BE2C (cell line): Measurements from ENCODE around the gene PTCH2.

Experiments used
- DNase-seq: peaks from one replicate; pipeline ENCODE4 v3.0.0-alpha.2; 2020
- H3K27me3 ChIP-seq: fragments of 250-450 bp; sonication (Bioruptor Pico); 2 replicates; pipeline ENCODE4 v1.5.1; 2020; ENCODE audit warnings: mild to moderate bottlenecking
- H3K36me3 ChIP-seq: fragments of 250-450 bp; sonication (Bioruptor Pico); 2 replicates; pipeline ENCODE4 v1.5.1; 2020; ENCODE audit warnings: mild to moderate bottlenecking
- H3K4me1 ChIP-seq: fragments of 250-450 bp; sonication (Bioruptor Pico); 2 replicates; pipeline ENCODE4 v1.5.1; 2020
- H3K4me3 ChIP-seq: 2 replicates; pipeline ENCODE4 v1.5.1; 2011; ENCODE audit warnings: low read depth, low read length
- H3K9me3 ChIP-seq: fragments of 250-450 bp; sonication (Bioruptor Pico); 2 replicates; pipeline ENCODE4 v1.5.1; 2020
- TF ChIP-seq, protein P1 (sequence below): IDR thresholded peaks from 2 replicates; pipeline ENCODE4 v1.5.1; 2012; ENCODE audit warnings: mild to moderate bottlenecking, low read depth, low read length

The PTCH2 gene

DNA sequence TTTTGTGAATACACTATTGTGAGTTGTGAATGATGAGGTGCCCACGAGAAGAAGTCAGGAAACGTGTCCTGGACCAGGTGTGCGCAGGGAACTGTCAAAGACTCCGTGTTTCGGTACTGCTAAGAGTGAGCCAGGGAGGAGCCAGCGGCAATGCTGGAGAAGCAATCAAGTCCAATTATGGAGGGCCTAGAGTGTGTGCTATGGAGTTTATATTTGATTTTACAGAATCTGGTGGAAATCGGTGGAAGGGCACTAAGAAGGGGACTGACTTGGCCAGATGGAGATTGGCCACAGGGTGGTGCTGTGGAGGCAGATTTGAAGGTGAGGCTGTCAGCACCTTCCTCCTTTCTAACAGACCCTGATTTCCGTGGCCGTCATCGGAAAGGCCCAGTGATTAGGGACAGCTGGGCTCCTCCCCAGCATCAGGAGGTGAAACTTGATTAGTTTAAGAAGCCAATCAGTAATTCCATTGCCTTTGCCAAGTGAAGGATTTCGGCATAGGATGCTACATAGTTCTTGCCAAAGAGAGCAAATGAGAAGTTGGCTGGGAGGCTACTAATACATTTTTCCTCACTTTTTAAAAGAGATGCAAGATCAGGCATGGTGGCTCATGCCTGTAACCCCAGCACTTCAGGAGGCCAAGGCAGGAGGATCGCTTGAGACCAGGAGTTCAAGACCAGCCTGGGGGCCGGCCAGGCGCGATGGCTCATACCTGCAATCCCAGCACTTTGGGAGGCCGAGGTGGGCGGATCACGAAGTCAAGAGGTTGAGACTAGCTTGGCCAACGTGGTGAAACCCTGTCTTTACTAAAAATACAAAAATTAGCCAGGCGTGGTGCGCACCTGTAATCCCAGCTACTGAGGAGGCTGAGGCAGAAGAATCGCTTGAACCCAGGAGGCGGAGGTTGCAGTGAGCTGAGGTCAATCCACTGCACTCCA, 7.0 kb downstream of the PTCH2 start:
- H3K27me3 ChIP-seq: no peaks in the 10 kb centered on the region
- no peak overlapping the region for H3K4me3 ChIP-seq
- no peaks in the 10 kb centered on the region for H3K36me3 ChIP-seq
- H3K4me1 ChIP-seq: no peaks in the 10 kb centered on the region
- TF ChIP-seq, protein P1, sequence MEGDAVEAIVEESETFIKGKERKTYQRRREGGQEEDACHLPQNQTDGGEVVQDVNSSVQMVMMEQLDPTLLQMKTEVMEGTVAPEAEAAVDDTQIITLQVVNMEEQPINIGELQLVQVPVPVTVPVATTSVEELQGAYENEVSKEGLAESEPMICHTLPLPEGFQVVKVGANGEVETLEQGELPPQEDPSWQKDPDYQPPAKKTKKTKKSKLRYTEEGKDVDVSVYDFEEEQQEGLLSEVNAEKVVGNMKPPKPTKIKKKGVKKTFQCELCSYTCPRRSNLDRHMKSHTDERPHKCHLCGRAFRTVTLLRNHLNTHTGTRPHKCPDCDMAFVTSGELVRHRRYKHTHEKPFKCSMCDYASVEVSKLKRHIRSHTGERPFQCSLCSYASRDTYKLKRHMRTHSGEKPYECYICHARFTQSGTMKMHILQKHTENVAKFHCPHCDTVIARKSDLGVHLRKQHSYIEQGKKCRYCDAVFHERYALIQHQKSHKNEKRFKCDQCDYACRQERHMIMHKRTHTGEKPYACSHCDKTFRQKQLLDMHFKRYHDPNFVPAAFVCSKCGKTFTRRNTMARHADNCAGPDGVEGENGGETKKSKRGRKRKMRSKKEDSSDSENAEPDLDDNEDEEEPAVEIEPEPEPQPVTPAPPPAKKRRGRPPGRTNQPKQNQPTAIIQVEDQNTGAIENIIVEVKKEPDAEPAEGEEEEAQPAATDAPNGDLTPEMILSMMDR: peak; percentile 78
- DNase-seq: peak; percentile 83
- no peaks in the 10 kb centered on the region for H3K9me3 ChIP-seq

DNA sequence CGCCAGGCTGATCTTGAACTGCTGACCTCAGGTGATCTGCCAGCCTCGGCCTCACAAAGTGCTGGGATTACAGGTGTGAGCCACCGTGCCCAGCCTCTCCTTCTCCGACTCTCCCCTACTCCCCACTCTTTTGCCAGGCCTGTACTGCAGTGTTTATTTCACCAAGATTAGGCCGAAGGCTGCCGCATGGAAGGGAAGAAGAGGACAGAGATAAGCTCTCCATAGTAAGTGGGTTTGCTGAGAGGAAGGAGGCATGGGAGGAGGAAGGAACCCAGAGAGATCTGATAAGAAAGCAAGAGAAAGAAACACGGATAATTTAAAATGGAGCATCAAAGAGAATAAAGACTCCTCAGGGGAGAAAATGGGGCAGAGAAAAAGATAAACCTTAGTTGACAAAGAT, 8.7 kb downstream of the PTCH2 start:
- H3K4me1 ChIP-seq: no peaks in the 10 kb centered on the region
- H3K9me3 ChIP-seq: no peaks in the 10 kb centered on the region
- no peaks in the 10 kb centered on the region for H3K36me3 ChIP-seq
- H3K27me3 ChIP-seq: no peaks in the 10 kb centered on the region
- H3K4me3 ChIP-seq: no peak overlapping the region
- TF ChIP-seq, protein P1: no peak
- no peak for DNase-seq

DNA sequence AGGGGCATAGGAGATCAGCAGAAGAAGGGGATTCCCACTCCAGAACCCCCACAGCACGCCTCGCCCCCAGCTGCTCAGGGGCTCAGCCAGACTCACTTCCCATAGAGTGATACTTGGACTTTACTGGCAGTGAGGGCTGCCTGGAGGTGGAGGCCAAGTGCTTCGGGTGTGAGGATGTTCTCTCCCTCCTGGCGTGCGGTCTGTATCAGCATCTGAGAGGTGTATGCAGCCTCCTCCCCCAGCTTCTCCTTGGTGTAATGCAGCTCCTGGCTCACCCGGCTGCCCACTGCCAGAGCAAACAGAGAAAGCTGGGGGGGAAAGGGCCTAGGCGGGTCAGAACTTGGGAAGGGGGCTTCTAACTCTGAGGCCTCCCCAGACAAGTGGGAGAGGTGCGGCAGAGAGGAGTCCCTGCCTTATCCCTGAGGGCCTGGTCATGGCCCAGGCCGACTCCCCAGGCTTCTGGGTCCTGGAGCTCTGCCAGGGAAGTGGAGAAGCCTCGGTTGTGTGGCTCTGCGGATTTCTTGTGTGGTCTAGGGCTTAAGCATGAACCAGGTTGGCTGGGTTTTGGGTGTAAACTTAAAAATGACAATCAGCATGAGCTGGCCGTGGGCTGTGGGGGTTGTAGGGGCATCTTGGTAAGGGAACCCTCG, 10.9 kb downstream of the PTCH2 start:
- no peaks in the 10 kb centered on the region for H3K27me3 ChIP-seq
- DNase-seq: peak; percentile 39
- TF ChIP-seq, protein P1: no peak

DNA sequence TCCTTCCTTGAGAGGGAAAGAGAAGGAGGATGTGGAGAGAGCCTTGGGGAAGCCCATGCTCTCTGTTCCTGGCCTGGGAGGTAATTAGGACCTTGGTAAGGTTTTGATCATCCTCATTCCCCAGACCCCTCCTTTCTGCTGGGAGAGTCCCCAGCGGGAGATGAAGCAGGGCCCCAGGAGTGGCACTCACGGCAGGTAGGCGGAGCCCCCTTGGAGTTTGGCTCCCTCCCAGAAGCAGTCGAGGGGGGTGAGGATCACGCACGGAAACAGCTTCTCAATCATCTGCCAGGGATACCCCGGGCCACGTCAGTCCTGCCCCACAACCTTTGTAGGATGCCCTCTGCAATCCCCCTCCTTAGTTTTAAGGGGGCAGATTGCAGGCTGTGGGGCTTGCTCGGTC, 11.5 kb downstream of the PTCH2 start:
- Histone ChIP-seq H3K4me3 (no peak overlapping the region), H3K27me3 (no peaks in the 10 kb centered on the region), H3K9me3 (no peaks in the 10 kb centered on the region), H3K36me3 (no peaks in the 10 kb centered on the region), H3K4me1 (no peaks in the 10 kb centered on the region)
- TF ChIP-seq, protein P1: no peak
- DNase-seq: no peak

More for the DNA sequence above, 10.9 kb downstream of the PTCH2 start:
- Histone ChIP-seq H3K9me3 (no peaks in the 10 kb centered on the region), H3K4me3 (no peak overlapping the region), H3K4me1 (no peaks in the 10 kb centered on the region), H3K36me3 (no peaks in the 10 kb centered on the region)

DNA sequence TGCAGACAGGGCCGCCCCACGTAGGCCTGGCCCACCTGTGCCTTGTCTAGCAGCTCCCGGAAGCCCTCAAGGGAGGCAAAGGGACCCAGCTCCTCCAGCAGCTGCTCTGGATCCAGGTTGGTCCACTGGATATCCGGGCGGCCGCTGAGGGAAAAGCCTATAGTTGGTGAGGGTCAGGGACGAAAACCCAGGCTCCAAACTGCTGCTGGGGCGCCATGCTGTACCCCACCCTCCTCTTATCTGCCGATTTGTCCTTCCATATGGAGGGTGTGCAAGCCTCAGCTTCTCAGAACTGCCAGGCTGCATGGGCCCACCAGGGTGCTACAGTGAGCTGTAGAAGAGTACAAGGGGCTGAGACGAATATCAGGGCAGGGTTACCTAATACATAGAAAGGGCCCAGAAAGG, 12.2 kb downstream of the PTCH2 start:
- Histone ChIP-seq H3K4me3 (no peak overlapping the region), H3K4me1 (no peaks in the 10 kb centered on the region), H3K27me3 (no peaks in the 10 kb centered on the region), H3K36me3 (no peaks in the 10 kb centered on the region), H3K9me3 (no peaks in the 10 kb centered on the region)
- TF ChIP-seq, protein P1: no peak
- DNase-seq: no peak
